ENCODE data around the gene LCP2. TPM values are rescaled to one million over a fixed set of nuclear protein-coding genes. Genes with fewer than 3 reads are reported as not detected.

LCP2 gene
- total RNA-seq, 4 donors from 2014 or later, result 1.5 to 8.9 (median 7.7) TPM; not detected in 1

GRCh38 chr5:170312301-170312595 is 14.7 kb upstream of the LCP2 start:
- no peak overlapping the region for H3K4me3 ChIP-seq
- TF ChIP-seq POLR2A (IDR thresholded peaks at IDR 0.05) (no peak), CTCF (IDR thresholded peaks at IDR 0.05) (no peak), EP300 (IDR thresholded peaks at IDR 0.05) (no peak), POLR2AphosphoS5 (IDR thresholded peaks at IDR 0.05) (no peak)
- H3K4me1 ChIP-seq, result peaks cover 48% of the 10 kb centered on the region
- WGBS, result 69% methylated on average over 5 of the region's 5 CpGs
- no peaks in the 10 kb centered on the region for H3K9me3 ChIP-seq
- H3K36me3 ChIP-seq, result no peaks in the 10 kb centered on the region
- H3K27me3 ChIP-seq, result no peaks in the 10 kb centered on the region
- no peak for DNase-seq (ENCODE audit: low spot score in 2 of 2)
- H3K27ac ChIP-seq, result no peak overlapping the region

GRCh38 chr5:170311511-170312300 is 14.1 kb upstream of the LCP2 start:
- H3K36me3 ChIP-seq, result no peaks in the 10 kb centered on the region
- H3K27ac ChIP-seq, result no peak overlapping the region
- 66% methylated on average over 7 of the region's 7 CpGs for WGBS
- H3K27me3 ChIP-seq, result no peaks in the 10 kb centered on the region
- no peak overlapping the region for H3K4me3 ChIP-seq
- H3K9me3 ChIP-seq, result no peaks in the 10 kb centered on the region
- DNase-seq (ENCODE audit: low spot score in 2 of 2), result no peak
- H3K4me1 ChIP-seq, result peaks cover 48% of the 10 kb centered on the region
- TF ChIP-seq POLR2AphosphoS5 (IDR thresholded peaks at IDR 0.05) (no peak), EP300 (IDR thresholded peaks at IDR 0.05) (no peak), POLR2A (IDR thresholded peaks at IDR 0.05) (no peak), CTCF (IDR thresholded peaks at IDR 0.05) (no peak)

GRCh38 chr5:170310256-170310926 is 12.8 kb upstream of the LCP2 start:
- Histone ChIP-seq H3K27me3 (no peaks in the 10 kb centered on the region), H3K27ac (no peak overlapping the region), H3K4me1 (peaks cover 44% of the 10 kb centered on the region), H3K9me3 (no peaks in the 10 kb centered on the region), H3K4me3 (no peak overlapping the region), H3K36me3 (no peaks in the 10 kb centered on the region)
- TF ChIP-seq CTCF (IDR thresholded peaks at IDR 0.05) (no peak), EP300 (IDR thresholded peaks at IDR 0.05) (no peak), POLR2A (IDR thresholded peaks at IDR 0.05) (no peak), POLR2AphosphoS5 (IDR thresholded peaks at IDR 0.05) (no peak)
- WGBS, result 69% methylated on average over 5 of the region's 5 CpGs
- no peak for DNase-seq (ENCODE audit: low spot score in 2 of 2)

- Histone ChIP-seq H3K27ac (no peak overlapping the region), H3K4me1 (peaks cover 34% of the 10 kb centered on the region), H3K36me3 (no peaks in the 10 kb centered on the region), H3K27me3 (no peaks in the 10 kb centered on the region), H3K9me3 (no peaks in the 10 kb centered on the region), H3K4me3 (no peak overlapping the region)
- DNase-seq (ENCODE audit: low spot score in 2 of 2), result no peak
- TF ChIP-seq POLR2A (IDR thresholded peaks at IDR 0.05) (no peak), CTCF (IDR thresholded peaks at IDR 0.05) (no peak), EP300 (IDR thresholded peaks at IDR 0.05) (no peak), POLR2AphosphoS5 (IDR thresholded peaks at IDR 0.05) (no peak)
- WGBS, result 92% methylated on average over 2 of the region's 2 CpGs
Measured at GRCh38 chr5:170308686-170309085, 11.1 kb upstream of the LCP2 start.
